Hypothalamus (tissue), 51 donors: ENCODE data around the gene NAA15.
"Not testable (repeated sequence)": the region's sequence is repeated elsewhere in the genome, so short reads cannot be mapped to it uniquely, and the experiment has no call there.

Experiments
- DNase-seq, 51 donors: peaks; one replicate each; lab custom pipeline; 2025; lab: John Stamatoyannopoulos, UW

The NAA15 gene

GRCh38 chr4:139333046-139333445 is 31.7 kb downstream of the NAA15 start:
- DNase-seq: no peak

- no peak for DNase-seq
Observed at GRCh38 chr4:139337612-139338011, 36.3 kb downstream of the NAA15 start.

DNA sequence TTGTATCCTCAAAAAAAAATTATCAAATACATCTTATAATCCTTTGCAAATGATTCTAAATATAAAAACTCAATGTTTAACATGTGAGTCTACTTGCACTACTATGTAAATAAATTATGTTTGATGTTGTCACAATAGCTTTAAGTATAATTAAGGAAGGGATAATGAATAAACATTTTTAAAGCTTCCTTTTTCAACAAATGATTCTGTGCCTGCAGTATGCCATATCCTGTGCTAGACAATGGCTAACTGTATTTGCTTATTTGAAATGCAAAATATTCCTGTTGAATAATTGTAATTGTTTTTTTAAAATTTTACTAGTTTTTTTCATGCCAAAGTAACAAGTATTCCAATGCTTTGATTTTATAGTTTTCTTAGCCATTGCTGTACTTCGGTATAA is 60.0 kb downstream of the NAA15 start:
- no peak for DNase-seq

DNA sequence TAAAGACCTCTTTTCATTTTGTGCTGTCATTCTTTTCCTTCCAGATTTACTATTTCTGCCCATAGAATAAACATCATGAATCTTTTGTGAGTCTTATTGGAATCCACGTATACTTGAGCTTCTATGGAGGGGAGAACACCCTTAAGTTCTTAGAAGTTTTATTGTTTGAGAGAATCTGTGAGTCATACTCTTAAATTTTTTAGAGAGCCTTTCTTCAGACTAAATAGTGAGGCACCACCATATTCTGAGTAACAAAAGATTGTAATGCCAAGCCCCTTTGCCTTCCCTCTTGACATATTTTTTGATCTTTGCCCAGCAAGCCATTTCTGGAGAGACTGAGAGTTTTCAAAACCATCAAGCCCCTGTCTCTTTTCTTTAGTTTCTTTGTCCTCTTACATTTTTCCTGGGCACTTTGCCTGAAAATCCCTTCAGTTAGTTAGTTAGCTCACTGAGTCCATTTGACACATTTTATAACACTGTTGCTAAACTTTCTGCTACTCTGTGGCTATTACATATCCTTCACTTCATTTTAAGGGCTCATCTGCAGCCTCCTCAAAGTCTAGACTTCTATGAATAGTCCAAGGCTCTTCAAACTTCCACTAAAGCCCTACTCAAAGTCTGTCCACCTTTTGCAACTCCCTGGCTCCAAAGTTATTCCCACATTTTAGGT is 66.3 kb downstream of the NAA15 start:
- peak in 1 of 51 donors; percentile 2 for DNase-seq

DNA sequence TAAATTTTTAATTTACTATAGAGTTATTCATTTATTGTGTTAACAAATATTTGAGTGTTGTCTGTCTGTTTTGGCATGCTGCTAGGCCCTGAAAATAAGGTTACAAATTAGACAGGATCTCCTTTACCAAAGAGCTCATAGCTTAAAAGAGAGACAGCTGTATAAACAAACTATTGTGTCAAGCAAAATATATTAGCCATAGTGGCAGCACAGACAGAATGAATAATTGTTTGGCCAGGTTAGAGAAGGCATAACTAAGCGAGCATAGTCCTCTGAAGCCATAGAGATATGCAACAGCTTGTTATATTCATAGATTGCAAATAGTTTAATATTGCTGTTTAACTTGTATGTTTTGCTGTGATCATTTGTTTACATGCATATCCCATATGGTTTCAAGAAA is 67.7 kb downstream of the NAA15 start:
- DNase-seq: no peak

DNA sequence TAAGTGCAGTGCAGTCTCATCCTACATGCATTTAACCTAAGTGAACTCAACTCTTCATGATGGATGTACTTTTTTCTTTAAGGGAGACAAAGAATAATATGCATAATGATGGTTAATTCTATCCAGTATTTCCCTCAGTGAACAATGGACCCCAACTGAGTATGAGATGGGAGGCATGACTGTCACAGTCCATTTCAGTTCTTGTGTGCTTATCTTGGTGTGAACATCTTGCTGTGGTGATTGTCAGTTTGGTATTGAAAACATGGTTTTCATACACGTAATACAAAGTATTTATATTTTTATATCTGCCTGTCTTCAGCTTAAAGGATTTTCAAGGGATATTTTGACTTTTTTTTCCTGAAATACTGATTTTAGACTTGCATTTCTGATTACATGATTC is 72.9 kb downstream of the NAA15 start:
- DNase-seq: no peak

DNA sequence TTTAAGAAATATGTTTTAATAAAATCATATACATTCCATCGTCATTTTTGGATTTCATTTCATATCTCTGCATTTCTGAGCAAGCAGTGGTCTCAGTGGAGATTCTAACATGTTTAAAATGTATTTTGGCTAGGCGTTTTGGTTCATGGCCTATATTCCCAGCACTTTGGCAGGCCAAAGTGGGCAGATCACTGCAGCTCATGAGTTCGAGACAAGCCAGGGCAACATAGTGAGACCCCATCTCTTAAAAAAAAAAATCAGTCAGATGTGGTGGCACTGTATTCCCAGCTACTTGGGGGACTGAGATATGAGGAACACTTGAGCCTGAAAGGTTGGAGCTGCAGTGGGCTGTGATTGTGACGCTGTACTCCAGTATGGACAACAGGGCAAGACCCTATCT is 85.1 kb downstream of the NAA15 start:
- DNase-seq: no peak

DNA sequence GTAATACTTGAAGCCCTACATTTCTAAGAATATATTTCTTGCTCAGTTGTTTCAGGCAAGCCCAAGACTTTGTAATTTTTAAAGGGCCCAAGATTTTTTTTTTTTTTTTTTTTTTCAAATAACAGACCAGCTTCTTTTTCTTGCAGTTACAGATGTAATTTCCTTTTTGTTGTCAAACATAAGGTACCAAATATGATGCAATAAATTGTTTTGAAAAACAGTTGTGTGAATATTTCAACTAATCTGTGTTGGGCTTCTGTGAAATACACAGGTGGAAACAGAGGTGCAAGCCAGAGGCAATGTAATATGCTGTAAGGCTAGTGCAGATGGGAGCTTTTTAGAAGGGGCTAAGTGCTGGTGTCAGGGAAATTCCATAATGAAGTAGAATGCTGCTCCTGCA is 87.8 kb downstream of the NAA15 start:
- DNase-seq: no peak

DNA sequence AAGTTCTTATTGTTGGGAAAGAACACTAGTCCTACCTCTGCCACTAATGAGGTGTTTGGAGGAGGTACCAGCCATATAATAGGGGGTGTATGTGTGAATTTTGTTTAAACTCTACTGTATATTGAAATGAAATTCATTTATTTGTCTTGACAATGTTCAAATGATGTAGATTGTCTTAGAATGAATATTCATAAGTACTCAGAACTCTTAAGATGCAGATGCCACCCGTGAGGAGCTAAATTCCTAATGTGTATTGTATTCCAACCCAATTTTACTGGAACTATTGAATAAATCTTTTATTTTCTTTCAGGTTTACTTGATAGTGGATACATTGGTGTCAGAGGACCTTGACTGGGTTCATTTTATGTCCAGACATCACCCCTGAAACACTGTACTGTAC is 88.7 kb downstream of the NAA15 start:
- DNase-seq: no peak

DNA sequence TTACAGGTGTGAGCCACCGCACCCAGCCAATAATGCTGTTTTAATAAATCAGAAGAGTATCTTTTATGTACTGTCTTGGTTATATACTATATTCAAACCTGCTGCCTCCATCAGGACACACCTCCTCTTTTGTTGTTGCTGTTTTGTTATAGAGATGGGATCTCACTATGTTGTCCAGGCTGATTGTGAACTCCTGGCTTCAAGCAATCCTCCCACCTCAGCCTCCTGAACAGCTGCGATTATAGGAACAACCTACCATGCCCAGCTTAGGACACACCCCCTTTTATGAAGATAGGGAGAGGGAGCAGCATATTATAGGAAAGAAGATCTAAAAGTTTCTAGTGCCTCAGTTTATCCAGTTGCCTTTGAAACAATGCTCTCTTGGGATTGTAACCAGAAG is 90.4 kb downstream of the NAA15 start:
- no peak for DNase-seq

- DNase-seq: no peak
Observed at GRCh38 chr4:139392797-139393196, 91.5 kb downstream of the NAA15 start.

DNA sequence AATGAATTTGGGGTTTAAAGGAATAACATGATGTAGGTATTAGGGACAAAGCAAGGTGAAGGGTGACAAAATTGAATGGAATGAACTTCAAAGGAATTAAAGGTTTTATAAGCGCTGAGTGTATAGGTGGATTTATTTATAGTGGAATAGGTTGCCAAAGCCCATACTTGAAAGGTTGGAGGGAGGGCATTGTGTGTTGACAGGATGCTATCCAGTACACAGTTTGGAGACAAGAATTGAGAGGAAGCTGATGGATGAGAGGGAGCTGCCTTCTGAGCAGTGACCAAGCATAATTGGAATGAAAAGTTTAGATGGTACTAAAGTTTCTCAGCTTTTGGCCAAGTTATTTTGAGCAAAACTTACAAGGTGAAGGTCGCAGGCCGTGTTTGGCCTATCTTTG is 100.1 kb downstream of the NAA15 start:
- no peak for DNase-seq

GRCh38 chr4:139402436-139402835 is 101.1 kb downstream of the NAA15 start:
- DNase-seq: no peak

- no peak for DNase-seq
Observed at GRCh38 chr4:139403462-139403861, 102.2 kb downstream of the NAA15 start.

DNA sequence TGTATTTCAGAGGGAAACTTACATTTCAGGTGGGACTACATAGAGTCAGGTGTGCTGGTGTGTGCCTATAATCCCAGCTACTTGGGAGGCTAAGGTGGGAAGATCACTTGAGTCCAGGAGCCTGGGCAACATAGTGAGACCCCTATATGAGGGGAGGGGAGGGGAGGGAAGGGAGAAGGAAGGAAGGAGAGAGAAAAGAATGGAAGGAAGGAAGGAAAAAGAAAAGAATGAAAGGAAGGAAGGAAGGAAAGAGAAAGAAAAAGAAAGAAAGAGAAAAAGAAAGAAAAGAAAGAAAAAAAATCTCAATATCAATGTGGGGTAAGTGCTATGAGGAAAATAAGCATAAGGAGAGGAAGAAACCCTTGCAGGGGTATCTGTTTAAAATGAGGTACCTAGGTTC is 109.0 kb downstream of the NAA15 start:
- no peak for DNase-seq

- not testable (repeated sequence) for DNase-seq
Observed at GRCh38 chr4:139414671-139415210, 113.4 kb downstream of the NAA15 start.

- peak in 1 of 51 donors; percentile 22 for DNase-seq
Observed at GRCh38 chr4:139416073-139416673, 114.9 kb downstream of the NAA15 start.

DNA sequence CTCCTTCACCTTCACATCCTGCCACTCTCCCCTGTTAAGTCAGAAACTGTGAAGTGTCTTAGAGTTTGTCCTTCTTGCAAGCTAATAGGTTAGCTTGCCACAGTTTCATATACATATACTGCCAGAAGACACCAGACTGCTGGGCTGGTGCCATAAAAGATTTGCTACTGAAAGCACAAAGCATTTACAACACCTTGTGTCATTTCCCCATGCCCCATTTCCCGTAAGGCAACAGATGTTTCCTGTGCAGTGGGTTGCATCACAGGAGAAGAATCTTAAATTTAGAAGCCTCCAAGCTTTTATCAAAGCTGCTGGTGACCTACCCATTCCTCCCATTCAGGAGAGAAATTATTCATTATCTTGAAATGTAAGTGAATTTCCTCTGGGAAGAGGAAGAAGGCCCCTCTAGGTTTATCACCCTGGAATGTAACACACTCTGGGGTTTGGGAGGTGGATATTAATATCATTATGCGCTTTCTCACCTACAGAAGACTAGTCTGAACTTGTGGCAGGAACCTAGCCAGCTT is 118.1 kb downstream of the NAA15 start:
- DNase-seq: peak in 18 of 51 donors; percentile 2 to 33 (median 6)

DNA sequence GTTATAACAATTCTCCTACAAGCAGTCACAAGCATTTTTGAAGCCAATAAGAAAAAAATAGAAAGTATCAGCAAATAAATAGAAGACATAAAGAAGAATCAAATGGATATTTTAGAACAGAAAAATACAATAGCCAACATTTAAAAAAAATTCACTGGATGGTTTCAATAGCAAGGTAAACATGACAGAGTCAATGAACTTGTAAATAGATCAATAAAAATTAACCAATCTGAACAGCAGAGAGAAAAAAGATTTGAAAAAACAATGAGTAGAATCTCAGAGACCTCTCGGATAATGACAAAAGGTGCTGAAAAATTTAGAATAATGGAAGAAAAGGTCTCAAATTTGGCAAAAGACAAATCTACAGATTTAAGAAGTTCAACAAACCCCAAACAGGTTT is 119.3 kb downstream of the NAA15 start:
- no peak for DNase-seq

DNA sequence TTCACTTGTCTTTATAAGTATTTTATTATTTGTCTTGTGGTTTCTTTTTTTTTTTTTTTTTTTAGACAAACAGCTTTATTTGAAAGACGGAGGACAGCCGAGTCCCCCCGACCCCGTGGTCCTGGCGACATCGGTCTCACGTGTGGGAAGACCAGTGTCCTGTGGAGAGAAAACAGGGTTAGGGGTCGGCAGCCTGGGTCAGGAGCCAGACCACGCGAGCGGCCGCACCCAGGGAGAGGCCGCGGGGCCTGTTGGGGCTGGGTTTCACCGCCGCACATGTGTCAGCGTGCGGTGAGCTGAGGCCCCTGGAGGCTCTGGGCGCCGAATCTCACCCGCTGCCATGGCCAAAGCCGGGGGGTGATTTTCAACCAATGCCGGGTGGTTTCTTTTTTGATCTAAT is 134.8 kb downstream of the NAA15 start:
- no peak for DNase-seq

GRCh38 chr4:139438141-139438540 is 136.8 kb downstream of the NAA15 start:
- no peak for DNase-seq

- no peak for DNase-seq
Observed at GRCh38 chr4:139441029-139441428, 139.7 kb downstream of the NAA15 start.
